GM23338 (cell line): ENCODE data around the gene CGNL1. TPM values are rescaled to one million over a fixed set of nuclear protein-coding genes. Genes with fewer than 3 reads are reported as not detected.

Source experiments
- ATAC-seq: fragments of 200-7000 bp; cut with Tn5 transposase; 3 replicates; pipeline ENCODE4 v1.9.1; 2020
- DNase-seq: peaks from one replicate; pipeline ENCODE4 v3.0.0-alpha.2; 2015; ENCODE audit warnings: low spot score
- H2AFZ ChIP-seq: fragments of 200-600 bp; sonication (generic); 2 replicates; pipeline ENCODE4 v1.8.0; 2016; ENCODE audit warnings: antibody characterized with exemption, mild to moderate bottlenecking, moderate library complexity
- H3F3A ChIP-seq: fragments of 200-600 bp; sonication (generic); replicated peaks from 2 replicates; pipeline ENCODE4 v1.8.0; 2017; ENCODE audit warnings: antibody characterized with exemption, mixed run types, low read depth
- H3K27ac ChIP-seq: fragments of 200-600 bp; sonication (generic); 2 replicates; pipeline ENCODE4 v1.6.1; 2016; ENCODE audit warnings: low read depth
- H3K27me3 ChIP-seq: fragments of 200-600 bp; sonication (generic); 2 replicates; pipeline ENCODE4 v1.8.0; 2016; ENCODE audit warnings: mild to moderate bottlenecking, mixed run types, moderate library complexity; ENCODE audit not compliant: insufficient read depth
- H3K36me3 ChIP-seq: fragments of 200-600 bp; sonication (generic); 2 replicates; pipeline ENCODE4 v1.8.0; 2016; ENCODE audit warnings: mild to moderate bottlenecking; ENCODE audit not compliant: insufficient read depth
- H3K4me1 ChIP-seq: fragments of 200-600 bp; sonication (generic); 2 replicates; pipeline ENCODE4 v1.8.0; 2016; ENCODE audit warnings: mild to moderate bottlenecking, moderate library complexity; ENCODE audit not compliant: insufficient read depth
- H3K4me2 ChIP-seq: fragments of 200-600 bp; sonication (generic); 2 replicates; pipeline ENCODE4 v1.7.1; 2017; ENCODE audit warnings: mixed run types
- H3K4me3 ChIP-seq: fragments of 200-600 bp; sonication (generic); 2 replicates; pipeline ENCODE4 v1.6.1; 2016; ENCODE audit warnings: mixed run types
- H3K79me2 ChIP-seq: fragments of 200-600 bp; sonication (generic); replicated peaks from 2 replicates; pipeline ENCODE4 v1.8.0; 2017; ENCODE audit warnings: mild to moderate bottlenecking; ENCODE audit not compliant: insufficient read depth
- H3K9me2 ChIP-seq: fragments of 200-600 bp; sonication (generic); 2 replicates; pipeline ENCODE4 v1.8.0; 2017; ENCODE audit not compliant: insufficient read depth
- H4K20me1 ChIP-seq: fragments of 200-600 bp; sonication (generic); replicated peaks from 2 replicates; pipeline ENCODE4 v1.8.0; 2017; ENCODE audit warnings: mild to moderate bottlenecking; ENCODE audit not compliant: insufficient read depth
- H3K27ac Mint-ChIP-seq: 2 replicates; pipeline ENCODE4 v1.8.0; 2020; ENCODE audit warnings: inconsistent platforms, mild to moderate bottlenecking, moderate library complexity, mixed read lengths
- H3K27me3 Mint-ChIP-seq: 3 replicates; pipeline ENCODE4 v1.8.0; 2022; ENCODE audit warnings: low read depth, mild to moderate bottlenecking, moderate library complexity, mixed read lengths, inconsistent platforms; ENCODE audit not compliant: insufficient read depth, poor library complexity
- H3K36me3 Mint-ChIP-seq: 3 replicates; pipeline ENCODE4 v1.8.0; 2021; ENCODE audit warnings: low read depth, mild to moderate bottlenecking, inconsistent platforms, moderate library complexity, mixed read lengths
- H3K4me1 Mint-ChIP-seq: 3 replicates; pipeline ENCODE4 v1.8.0; 2020; ENCODE audit warnings: mild to moderate bottlenecking, inconsistent platforms, mixed read lengths
- H3K4me3 Mint-ChIP-seq: 3 replicates; pipeline ENCODE4 v1.8.0; 2021; ENCODE audit warnings: moderate library complexity, mild to moderate bottlenecking, inconsistent platforms, mixed read lengths
- H3K9me3 Mint-ChIP-seq: 3 replicates; pipeline ENCODE4 v1.8.0; 2020; ENCODE audit warnings: moderate library complexity, mild to moderate bottlenecking, inconsistent platforms, mixed read lengths
- CREB1 ChIP-seq: fragments of 250-450 bp; sonication (Bioruptor Pico); IDR thresholded peaks from 2 replicates; pipeline ENCODE4 v1.5.0; 2020; ENCODE audit warnings: low read depth, mild to moderate bottlenecking, moderate library complexity
- ETS1 ChIP-seq: IDR thresholded peaks from 2 replicates; pipeline ENCODE4 v1.6.1; 2016; ENCODE audit warnings: antibody characterized with exemption
- EZH2 ChIP-seq: fragments of 200-600 bp; sonication (generic); IDR thresholded peaks from one replicate; pipeline ENCODE4 v1.8.0; 2017; ENCODE audit warnings: antibody characterized with exemption, mild to moderate bottlenecking, low read depth; ENCODE audit not compliant: unreplicated experiment
- EZH2phosphoT487 ChIP-seq: fragments of 200-600 bp; sonication (generic); IDR thresholded peaks from one replicate; pipeline ENCODE4 v1.8.1; 2018; ENCODE audit warnings: antibody characterized with exemption; ENCODE audit not compliant: unreplicated experiment
- JUNB ChIP-seq: IDR thresholded peaks from one replicate; pipeline ENCODE4 v1.6.1; 2016; ENCODE audit warnings: antibody characterized with exemption; ENCODE audit not compliant: unreplicated experiment
- NANOG ChIP-seq: IDR thresholded peaks from 2 replicates; pipeline ENCODE4 v1.6.1; 2016; ENCODE audit warnings: antibody characterized with exemption, borderline replicate concordance
- POLR2AphosphoS5 ChIP-seq: IDR thresholded peaks from 2 replicates; pipeline ENCODE4 v1.6.1; 2016; ENCODE audit warnings: antibody characterized with exemption, low read depth
- REST ChIP-seq: IDR thresholded peaks from one replicate; pipeline ENCODE4 v1.6.1; 2018; ENCODE audit warnings: antibody characterized with exemption; ENCODE audit not compliant: unreplicated experiment
- STAT1 ChIP-seq: IDR thresholded peaks from one replicate; pipeline ENCODE4 v1.6.1; 2016; ENCODE audit warnings: antibody characterized with exemption; ENCODE audit not compliant: unreplicated experiment
- ZNF114 ChIP-seq: fragments of 250-450 bp; sonication (Bioruptor Pico); IDR thresholded peaks from 2 replicates; pipeline ENCODE4 v1.5.0; 2020; ENCODE audit warnings: mild to moderate bottlenecking, moderate library complexity
- ZNF331 ChIP-seq: fragments of 250-450 bp; sonication (Bioruptor Pico); IDR thresholded peaks from 2 replicates; pipeline ENCODE4 v1.5.0; 2020; ENCODE audit warnings: low read depth, mild to moderate bottlenecking, moderate library complexity
- ZNF462 ChIP-seq: fragments of 250-450 bp; sonication (Bioruptor Pico); IDR thresholded peaks from 2 replicates; pipeline ENCODE4 v1.5.0; 2020; ENCODE audit warnings: mild to moderate bottlenecking, moderate library complexity
- polyA plus RNA-seq: library from polyadenylated mRNA; unstranded; fragments of >200 nt; fragmentation: Nextera tagmentation; extraction: Ambion mirVana; gene quantifications from 2 replicates; pipeline ENCODE4 v1.2.1, GENCODE V29; 2016
- total RNA-seq: library from RNA; depleted of rRNA; stranded (reverse); fragments of >200 nt; shearing (Covaris generic); gene quantifications from 2 replicates; pipeline ENCODE4 v1.2.3, GENCODE V29; 2014
- TF ChIP-seq, protein P1 (sequence below), 2 experiments: fragments of 200-600 bp in 1 of 2; sonication (generic) in 1 of 2; conservative IDR thresholded peaks; 2 replicates each; pipeline versions ENCODE4 v1.5.1 to v1.6.1; 2016 to 2017; ENCODE audit warnings: antibody characterized with exemption in 2 of 2, low read depth in 2 of 2, mild to moderate bottlenecking in 2 of 2, moderate library complexity in 1 of 2

Gene CGNL1
- total and polyA plus RNA-seq, 2 experiments from 2014 or later = 20.0 to 57.8 TPM

GRCh38 chr15:57571725-57572124 is 195.4 kb downstream of the CGNL1 start:
- Mint-ChIP-seq H3K27ac (no peak overlapping the region), H3K36me3 (no peaks in the 10 kb centered on the region)

More at GRCh38 chr15:57571725-57572124, 195.4 kb downstream of the CGNL1 start:
- H2AFZ ChIP-seq = no peak overlapping the region
- no peak overlapping the region for H3K27ac ChIP-seq
- no peaks in the 10 kb centered on the region for H3K9me3 Mint-ChIP-seq
- H3K4me1 Mint-ChIP-seq = peaks cover 7% of the 10 kb centered on the region
- H3K4me2 ChIP-seq = no peak overlapping the region
- H3K79me2 ChIP-seq = no peaks in the 10 kb centered on the region
- TF ChIP-seq CREB1 (CRISPR knock-in tag) = no peak
- TF ChIP-seq REST = no peak
- TF ChIP-seq, protein P1, sequence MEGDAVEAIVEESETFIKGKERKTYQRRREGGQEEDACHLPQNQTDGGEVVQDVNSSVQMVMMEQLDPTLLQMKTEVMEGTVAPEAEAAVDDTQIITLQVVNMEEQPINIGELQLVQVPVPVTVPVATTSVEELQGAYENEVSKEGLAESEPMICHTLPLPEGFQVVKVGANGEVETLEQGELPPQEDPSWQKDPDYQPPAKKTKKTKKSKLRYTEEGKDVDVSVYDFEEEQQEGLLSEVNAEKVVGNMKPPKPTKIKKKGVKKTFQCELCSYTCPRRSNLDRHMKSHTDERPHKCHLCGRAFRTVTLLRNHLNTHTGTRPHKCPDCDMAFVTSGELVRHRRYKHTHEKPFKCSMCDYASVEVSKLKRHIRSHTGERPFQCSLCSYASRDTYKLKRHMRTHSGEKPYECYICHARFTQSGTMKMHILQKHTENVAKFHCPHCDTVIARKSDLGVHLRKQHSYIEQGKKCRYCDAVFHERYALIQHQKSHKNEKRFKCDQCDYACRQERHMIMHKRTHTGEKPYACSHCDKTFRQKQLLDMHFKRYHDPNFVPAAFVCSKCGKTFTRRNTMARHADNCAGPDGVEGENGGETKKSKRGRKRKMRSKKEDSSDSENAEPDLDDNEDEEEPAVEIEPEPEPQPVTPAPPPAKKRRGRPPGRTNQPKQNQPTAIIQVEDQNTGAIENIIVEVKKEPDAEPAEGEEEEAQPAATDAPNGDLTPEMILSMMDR (conservative IDR thresholded peaks at IDR 0.05; ENCODE audit: low read depth in 2 of 2) = no peak
- no peak for TF ChIP-seq NANOG
- TF ChIP-seq EZH2 = no peak
- TF ChIP-seq ZNF331 = no peak
- no peak for TF ChIP-seq JUNB
- TF ChIP-seq ETS1 = no peak
- no peak for TF ChIP-seq ZNF462 (CRISPR knock-in tag)
- TF ChIP-seq ZNF114 (CRISPR knock-in tag) = no peak
- no peak for TF ChIP-seq EZH2phosphoT487
- TF ChIP-seq POLR2AphosphoS5 = no peak
- no peak for TF ChIP-seq STAT1
- H3K36me3 ChIP-seq = no peaks in the 10 kb centered on the region
- 0 out of 2 replicates have a peak, but pooled peaks cover 3% of the 10 kb centered on the region for H3K4me1 ChIP-seq
- DNase-seq (no peak), ATAC-seq (no peak)
- no peaks in the 10 kb centered on the region for H4K20me1 ChIP-seq
- no peaks in the 10 kb centered on the region; the same call in 1 of the 2 replicates for H3K9me2 ChIP-seq
- no peaks in the 10 kb centered on the region for H3K27me3 Mint-ChIP-seq
- H3K4me3 Mint-ChIP-seq = no peak overlapping the region
- no peak overlapping the region for H3K4me3 ChIP-seq
- H3F3A ChIP-seq = no peaks in the 10 kb centered on the region
- H3K27me3 ChIP-seq = no peaks in the 10 kb centered on the region
